NCI-H2081 (cell line): ENCODE measurements around the gene MCF2L.
"Not testable (repeated sequence)": the region's sequence is repeated elsewhere in the genome, so short reads cannot be mapped to it uniquely, and the experiment has no call there.

ENCODE experiments used
- DNase-seq, 2 experiments: peaks; one replicate each; lab custom pipeline; 2025; lab: John Stamatoyannopoulos, UW

The MCF2L gene, protein sequence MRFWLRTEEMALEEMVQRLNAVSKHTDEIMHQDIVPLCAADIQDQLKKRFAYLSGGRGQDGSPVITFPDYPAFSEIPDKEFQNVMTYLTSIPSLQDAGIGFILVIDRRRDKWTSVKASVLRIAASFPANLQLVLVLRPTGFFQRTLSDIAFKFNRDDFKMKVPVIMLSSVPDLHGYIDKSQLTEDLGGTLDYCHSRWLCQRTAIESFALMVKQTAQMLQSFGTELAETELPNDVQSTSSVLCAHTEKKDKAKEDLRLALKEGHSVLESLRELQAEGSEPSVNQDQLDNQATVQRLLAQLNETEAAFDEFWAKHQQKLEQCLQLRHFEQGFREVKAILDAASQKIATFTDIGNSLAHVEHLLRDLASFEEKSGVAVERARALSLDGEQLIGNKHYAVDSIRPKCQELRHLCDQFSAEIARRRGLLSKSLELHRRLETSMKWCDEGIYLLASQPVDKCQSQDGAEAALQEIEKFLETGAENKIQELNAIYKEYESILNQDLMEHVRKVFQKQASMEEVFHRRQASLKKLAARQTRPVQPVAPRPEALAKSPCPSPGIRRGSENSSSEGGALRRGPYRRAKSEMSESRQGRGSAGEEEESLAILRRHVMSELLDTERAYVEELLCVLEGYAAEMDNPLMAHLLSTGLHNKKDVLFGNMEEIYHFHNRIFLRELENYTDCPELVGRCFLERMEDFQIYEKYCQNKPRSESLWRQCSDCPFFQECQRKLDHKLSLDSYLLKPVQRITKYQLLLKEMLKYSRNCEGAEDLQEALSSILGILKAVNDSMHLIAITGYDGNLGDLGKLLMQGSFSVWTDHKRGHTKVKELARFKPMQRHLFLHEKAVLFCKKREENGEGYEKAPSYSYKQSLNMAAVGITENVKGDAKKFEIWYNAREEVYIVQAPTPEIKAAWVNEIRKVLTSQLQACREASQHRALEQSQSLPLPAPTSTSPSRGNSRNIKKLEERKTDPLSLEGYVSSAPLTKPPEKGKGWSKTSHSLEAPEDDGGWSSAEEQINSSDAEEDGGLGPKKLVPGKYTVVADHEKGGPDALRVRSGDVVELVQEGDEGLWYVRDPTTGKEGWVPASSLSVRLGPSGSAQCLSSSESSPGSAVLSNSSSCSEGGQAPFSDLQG

DNA sequence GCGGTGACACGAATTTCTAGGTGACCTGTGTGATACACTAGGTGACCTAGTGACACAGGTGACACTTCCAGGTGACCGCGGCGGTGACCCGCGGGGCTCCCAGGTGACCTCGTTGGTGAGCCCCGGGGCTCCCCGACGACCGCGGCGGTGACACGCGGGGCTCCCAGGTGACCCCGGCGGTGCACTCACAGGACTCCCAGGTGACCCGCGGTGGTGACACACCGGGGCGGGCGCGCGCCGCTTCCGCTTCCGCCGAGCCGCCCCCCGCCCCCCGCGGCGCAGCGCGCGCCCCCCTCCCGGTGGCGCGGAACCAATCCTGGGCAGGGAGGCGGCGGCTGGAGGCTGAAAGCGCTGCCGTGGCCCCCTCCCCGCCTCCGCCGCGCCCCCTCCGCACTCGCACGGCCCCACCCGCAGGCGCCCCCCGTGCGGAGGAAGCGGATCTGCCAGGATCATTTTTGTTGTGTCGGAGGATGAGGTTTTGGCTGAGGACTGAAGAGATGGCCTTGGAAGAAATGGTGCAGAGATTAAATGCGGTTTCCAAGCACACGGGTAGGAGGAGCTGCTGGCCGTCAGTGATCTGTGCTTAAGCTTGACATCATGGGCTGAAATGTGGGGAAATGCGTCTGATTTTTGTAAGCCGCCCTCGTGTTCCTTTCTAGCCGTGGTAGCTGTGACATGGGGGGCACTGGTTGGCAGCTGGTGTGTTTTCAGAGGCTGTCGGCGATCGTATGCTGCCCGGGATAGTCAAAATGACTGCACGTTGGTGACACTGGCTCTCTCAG is at the start of gene MCF2L:
TSS of gene MCF2L (plus strand) at position 305 of the 782 bp plus-strand sequence. CDS start at position 471, 166 bp downstream.
- DNase-seq: peak; percentile 61 to 81

DNA sequence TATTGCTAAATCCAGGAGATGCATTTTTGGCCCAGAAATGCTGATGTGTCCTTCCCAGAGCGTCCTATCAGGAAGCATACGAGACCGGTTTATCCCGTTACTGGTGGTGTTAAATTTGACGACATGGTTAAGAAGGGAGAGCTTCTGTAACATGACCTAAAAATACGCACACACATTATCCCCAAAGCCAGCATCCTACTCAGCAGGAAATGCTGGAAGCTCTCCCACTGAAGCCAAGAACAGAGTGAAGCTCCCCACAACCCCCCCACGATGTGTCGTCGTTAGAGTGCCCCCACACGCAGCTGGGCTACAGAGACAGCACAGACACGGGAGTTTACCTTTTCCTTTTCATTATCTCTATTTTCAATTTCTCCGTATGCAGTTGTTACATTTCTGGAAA is 45.1 kb upstream of the MCF2L start:
- DNase-seq: no peak

DNA sequence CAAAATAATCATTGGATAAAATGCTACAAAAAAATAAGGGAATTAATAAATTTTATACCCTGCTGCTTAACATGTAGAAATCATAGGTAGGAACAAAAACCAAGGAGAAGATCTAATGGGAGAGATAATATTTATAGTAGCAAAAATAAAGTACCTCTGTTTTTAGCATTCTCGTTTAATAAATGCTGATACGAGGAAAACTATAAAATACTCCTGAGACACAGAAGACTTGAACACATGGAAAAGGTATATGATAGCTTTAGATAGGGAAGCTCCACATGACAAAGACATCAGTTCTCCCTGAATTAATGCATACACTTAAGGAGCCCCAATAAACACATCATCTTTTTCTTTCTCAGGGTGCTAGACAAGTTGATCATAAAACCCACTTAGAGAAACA is 44.6 kb upstream of the MCF2L start:
- no peak for DNase-seq

DNA sequence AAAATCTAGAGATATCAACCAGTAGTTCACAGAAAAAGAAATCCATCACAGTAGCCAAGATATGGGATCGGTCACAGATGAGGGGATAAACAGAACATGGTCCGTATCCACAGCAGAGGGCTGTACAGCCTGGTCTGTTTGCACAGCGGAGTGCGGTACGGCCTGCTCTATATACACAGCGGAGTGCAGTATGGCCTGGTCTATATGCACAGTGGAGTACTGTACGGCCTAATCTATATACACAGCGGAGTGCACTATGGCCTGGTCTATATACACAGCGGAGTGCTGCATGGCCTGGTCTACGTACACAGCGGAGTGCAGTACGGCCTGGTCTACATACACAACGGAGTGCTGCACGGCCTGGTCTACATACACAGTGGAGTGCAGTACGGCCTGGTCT is 43.0 kb upstream of the MCF2L start:
- DNase-seq: no peak

DNA sequence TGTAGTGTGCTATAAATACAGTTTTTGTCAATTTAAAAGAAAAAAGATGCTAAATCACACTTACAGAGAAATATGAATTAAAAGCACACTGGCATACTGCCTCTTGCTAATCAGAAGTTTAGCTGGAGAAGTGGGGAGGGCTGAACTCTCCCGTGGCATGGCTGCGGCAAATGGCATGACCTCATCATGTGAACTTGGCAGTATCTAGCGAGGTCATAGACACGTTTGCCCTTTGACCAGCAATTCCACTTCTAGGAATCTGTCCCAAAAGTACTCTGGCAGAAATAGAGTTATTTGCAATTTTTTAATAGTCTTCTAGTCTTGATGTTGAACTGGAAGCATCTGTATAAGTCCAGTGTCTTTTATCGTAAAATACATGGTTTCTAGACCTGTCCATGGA is 42.0 kb upstream of the MCF2L start:
- no peak for DNase-seq

DNA sequence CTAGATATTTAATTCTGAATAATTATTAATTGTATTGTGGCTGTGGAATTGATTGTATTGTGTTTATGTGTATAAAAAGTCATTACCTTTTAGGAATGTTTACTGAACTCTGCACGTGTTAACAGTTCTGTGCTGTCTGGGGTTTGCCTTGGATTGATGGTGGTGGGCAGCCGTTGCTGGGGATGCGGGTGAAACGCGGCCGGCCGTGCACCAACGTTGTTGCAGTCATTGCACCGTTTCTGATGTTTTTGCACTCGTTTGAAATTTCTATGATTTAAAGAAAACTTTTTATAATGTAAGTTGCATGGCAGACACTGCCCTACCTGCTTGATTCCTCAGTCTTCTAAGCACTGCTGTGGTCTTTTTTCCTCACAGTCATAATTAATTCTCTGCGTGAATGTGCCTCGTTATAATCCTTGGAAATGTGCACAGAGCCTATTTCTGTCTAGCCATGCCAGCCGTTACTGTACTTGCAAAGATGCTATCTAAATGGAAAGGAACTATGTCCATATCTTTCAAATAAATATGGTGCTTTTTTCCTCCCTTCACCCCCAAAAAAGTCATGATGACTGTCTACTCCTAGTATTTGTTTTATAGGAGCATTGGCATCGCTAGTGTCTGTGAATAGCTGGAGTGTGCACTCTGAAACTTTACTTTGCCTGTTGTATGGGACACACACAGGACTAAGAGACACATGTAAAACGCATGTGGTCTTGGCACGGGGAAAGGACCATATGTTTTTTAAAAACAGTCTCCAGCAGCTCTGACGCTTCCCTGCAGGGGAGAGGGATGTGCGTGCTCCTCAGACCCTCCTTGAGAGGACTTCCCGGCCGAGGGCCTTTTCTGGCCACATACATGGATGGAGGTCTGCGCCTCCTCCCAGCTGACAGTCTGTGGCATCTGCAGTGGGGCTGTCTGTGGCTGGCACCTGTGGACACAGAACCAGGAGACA is 40.7 kb upstream of the MCF2L start:
- no peak for DNase-seq

DNA sequence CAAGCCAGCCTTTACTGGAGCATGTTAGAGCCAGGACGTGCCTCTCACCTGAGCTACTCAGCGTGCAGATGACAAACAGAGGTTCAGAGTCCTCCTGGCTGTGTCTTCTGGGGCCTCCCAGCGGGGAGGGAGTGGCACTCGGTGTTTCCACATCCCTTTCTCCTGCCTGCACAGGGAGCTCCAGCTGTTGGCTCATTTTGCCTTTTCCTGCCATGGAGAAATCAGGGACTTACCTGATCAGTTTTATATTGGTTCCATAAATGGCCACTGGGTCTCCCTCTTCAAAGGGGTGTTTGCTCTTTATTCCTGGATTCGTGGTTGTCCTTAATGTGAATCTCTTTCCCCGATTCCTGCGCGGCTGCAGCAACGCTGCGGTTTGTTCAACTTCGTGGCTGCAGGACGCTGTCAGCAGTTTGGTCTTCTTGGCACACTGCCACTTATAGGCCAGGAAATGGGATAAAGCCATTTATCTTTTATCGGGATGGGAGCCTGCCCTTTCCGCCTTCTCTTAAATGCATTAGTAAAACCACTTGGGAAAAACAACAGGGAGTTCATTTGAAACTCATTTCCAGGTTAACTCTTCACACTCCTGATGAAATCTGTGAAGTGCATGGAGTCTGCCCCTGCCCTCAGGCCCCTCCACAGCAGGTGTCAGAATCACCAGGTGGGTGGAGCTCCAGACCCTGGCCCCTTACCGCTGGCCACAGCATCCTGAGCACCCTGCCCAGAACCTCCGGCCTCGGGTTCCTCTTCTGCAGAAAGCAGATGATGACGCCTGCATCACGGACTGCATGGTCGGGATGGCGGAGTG is 39.8 kb upstream of the MCF2L start:
- peak; percentile 63 to 84 for DNase-seq

DNA sequence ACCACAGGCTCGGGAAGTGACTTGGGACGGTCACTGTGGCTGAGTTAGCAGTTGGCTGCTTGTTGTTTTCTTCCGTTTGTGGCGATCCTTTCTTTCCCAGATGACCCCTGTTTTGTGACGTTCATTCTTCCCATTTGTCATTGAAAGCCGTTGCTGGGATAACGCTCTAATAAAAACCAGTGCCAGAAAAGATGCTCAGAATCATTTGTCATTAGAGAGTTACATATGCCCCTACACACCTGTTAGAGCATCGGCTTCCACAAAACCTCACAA is 39.3 kb upstream of the MCF2L start:
- no peak for DNase-seq

DNA sequence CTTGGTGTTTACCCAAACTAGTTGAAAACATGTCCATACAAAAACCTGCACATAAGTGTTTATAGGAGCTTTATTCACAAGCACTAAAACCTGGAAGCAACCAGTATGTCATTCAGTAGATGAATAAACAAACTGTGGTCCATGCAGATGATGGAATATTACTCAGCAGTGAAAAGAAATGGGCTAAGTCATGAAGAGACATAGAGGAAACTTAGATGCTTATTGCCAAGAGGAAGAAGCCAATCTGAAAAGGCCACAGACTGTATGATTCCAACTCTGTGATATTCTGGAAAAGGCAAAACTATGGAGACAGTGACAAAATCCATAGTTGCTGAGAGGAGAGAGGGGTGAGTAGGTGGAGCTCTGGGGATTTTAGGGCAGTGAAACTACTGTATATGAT is 38.8 kb upstream of the MCF2L start:
- no peak for DNase-seq

DNA sequence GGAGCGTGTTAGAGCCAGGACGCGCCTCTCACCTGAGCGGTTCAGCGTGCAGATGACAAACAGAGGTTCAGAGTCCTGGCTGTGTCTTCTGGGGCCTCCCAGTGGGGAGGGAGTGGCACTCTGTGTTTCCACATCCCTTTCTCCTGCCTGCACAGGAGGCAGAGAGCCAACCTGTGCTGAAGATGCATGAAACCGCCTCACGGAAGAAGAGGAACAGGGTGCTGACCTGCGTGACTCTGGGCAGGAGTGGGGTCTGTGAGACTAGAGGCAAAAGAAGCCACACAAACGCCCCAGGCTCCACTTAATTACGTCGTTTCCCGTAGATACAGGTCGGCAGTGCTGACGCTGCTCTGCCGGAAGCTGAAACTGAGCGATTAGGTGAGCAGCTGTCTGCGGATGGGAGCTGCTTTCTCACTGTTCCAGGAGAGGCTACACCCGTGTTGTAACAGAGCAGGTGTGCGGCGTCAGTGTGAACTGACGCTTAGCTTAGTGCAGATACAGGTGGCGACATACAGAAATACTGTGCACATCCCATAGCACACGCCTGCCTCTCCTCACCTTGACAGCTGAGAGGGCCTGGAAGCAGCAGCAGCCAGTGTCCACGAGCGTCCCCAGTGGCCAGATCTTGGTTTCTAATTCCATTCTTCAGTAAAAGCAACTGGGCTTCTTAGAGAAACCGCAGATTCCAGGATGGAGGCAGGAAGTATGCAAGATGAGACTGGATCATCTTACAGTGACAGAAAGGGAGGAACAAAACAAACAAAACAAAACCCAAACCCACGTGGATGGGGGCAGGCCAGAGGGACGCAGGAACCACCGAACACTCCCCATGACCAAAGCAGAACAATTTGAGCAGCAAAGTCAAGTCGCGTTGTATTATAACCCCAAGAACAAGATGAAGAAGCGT is 37.7 kb upstream of the MCF2L start:
- peak; percentile 87 to 92 for DNase-seq

DNA sequence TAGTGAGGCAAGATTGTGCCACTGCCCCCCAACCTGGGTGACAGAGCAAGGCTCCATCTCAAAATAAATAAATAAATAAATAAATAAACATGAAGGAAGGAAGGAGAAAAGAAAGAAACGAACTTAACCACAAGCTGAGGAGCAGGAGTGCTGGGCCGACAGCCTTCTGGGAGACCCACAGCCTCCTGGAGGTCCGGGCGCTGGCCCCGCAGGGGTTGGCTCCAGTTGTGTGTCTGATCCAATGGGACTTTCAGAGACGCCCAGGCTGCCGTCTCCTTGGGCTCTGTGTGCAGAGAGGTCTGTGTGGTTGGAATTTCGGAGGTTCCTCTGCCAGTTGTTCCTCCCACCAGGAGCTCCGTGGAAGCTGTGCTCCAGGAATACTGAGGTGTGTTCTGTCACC is 36.0 kb upstream of the MCF2L start:
- DNase-seq: no peak

DNA sequence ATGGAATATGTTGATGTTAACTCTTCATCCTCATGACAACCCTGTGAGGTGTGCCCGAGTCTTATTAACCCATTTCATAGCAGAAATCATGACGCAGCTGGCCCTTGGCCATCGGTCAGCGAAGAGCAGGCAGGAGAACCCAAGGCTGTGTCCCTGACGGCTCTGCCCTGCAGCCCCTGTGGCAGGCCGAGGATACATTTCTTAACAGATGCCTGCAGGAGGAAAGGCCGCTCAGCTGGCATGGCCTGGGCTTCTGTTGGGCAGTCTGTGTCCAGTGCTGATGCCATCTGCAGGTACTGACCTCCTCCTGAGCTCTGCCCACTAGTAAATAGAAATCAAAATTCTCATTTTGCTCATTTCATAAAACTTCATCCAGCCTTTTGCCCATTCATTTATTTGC is 35.4 kb upstream of the MCF2L start:
- DNase-seq: no peak

DNA sequence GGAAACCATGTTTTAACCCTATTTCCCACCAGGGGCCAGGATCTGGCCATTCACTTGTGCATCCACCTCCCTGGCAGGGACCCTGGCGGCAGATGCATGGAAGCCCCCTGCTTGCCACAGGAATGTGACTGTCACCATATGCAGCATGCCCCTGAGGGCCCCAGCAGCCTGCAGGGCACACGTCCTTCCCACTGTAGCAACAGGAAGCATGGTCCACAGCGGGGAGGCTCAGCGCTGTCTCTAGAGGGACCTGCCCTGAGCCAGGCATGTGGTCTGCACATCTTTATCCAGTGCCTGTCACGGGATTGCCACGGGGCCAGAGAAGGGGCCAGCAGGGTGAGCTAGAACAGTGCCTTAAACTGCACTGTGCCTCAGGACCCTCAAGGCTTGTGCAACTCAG is 34.9 kb upstream of the MCF2L start:
- DNase-seq: peak in 1 of 2 experiments; percentile 13

DNA sequence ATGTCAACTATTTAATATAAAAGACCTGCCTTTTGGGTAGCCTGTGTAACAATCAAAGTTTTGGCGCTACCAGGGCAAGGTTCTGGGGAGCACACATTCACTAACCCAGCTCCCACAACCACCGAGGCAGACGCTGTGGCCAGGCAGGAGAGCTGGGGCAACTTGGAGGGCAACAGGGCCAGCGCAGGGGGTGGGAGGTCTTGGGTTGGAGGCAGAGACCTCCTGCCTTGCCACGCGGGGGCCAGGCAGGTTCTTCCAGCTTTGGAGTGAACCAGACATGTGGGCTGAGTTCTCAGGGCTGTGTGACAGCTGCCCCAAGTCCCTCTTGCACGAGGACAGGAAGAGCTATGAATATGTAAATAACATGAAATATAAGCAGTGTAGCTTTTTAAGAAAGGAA is 30.3 kb upstream of the MCF2L start:
- no peak for DNase-seq

DNA sequence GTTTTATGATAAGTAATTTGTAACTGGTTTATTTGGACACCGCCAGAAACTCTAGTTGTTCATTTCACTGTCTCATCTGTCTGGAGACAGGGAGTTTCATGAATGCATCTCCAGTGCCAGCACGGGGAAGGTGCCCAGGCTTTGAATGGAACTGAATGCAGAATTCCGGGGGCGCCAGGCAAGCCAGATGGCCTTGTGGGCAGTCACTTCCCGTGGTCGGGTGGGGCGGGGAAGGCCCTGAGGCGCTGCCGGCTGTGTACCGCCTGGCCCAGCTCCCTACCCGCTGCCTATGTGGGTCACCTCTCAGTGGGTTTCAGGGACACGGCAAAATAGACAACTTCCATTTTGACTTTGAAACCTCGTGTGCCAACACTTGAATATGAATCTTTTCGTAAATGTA is 28.8 kb upstream of the MCF2L start:
- peak; percentile 10 to 30 for DNase-seq

DNA sequence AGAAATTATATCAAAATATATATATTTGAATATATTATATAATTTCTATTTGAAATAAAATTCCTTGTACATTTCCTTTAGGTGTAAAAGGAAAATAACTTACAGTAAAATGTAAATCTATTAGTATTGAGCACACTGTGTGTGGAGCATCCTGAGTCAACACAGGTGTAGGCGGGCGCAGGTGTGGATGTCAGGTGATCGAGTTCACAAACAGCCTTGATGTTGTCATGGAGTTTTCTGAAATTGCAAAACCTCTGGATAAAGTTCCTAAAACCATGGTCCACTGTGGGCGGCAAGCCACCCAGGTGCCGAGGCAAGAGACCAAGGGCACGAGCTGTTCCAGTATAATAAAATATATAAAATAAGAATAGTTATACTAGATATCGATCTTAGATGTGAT is 27.7 kb upstream of the MCF2L start:
- DNase-seq: peak in 1 of 2 experiments; percentile 41

DNA sequence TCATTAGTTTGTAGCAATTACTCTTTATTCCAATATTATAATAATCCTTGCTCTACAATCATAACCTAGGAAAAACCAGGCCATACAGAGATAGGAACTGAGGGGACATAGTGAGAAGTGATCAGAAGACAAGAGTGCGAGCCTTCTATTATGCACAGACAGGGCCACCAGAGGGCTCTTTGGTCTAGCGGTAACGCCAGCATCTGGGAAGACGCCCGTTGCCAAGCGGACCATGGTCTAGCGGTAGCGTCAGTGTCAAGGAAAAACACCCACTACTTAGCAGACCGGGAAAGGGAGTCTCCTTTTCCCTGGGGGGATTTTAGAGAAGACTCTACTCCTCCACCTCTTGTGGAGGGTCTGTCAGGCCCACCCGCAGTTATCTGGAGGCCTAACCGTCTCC is 27.2 kb upstream of the MCF2L start:
- DNase-seq: not testable (repeated sequence)

DNA sequence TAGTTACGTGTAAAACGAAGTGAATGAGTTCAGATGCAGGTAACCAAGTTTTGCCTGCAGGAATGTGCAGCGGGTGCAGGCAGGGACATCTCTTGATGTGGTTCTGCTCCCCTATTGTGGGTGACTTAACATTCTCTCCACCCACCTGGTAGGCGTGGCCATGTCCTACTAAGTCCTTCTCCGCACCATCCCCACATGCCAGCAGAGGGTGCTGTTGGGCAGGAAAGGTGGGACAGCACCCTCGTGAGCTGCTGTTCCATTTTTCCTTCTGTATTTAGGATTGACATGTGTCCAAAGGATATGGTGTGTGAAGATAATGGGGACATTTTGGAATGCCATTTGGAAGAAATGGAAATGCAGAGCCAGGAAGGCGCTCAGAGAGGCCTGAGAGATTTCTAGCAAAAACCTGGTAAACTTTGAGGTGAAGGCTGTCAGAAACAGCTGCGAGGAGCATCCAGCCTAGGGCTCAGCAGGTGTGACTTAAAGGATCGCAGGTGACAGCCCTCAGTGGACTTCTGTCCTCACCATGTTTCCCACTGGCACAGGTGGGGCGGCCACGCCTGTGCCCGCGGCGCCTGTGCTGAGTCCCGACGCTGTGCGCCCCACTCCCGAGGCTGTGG is 26.2 kb upstream of the MCF2L start:
- DNase-seq: peak; percentile 96 to 97
